IMR-90 (cell line): ENCODE measurements around the gene PACS1. TPM values are rescaled to one million over a fixed set of nuclear protein-coding genes. Genes with fewer than 3 reads are reported as not detected.

Experiments used
- ATAC-seq: fragments of 200-7000 bp; cut with Tn5 transposase; 2 replicates; pipeline ENCODE4 v1.9.1; 2020; ENCODE audit warnings: low read depth, mild to moderate bottlenecking, moderate library complexity
- BruUV-seq: library from RNA; stranded (reverse); fragments of 400-500 nt; replicated peaks from 2 replicates; lab custom pipeline; 2021; lab: Mats Ljungman, UMichigan
- CTCF ChIA-PET: fragments of 300-600 bp; formaldehyde crosslinking; extraction: SDS; loops from one replicate; lab custom pipeline; 2021; ENCODE audit warnings: antibody characterized with exemption; lab: Yijun Ruan, JAX
- POLR2A ChIA-PET: fragments of 300-600 bp; sonication (Branson Sonifier 250); formaldehyde crosslinking; loops from one replicate; lab custom pipeline; 2022; ENCODE audit warnings: antibody characterized with exemption; ENCODE audit not compliant: unreplicated experiment; lab: Charles Lee
- DNase-seq: peaks from one replicate; pipeline ENCODE4 v3.0.0; 2013
- H2AFZ ChIP-seq: replicated peaks from 2 replicates; pipeline ENCODE3; 2013; ENCODE audit warnings: low read length, mild to moderate bottlenecking; ENCODE audit not compliant: poor library complexity
- H2AK5ac ChIP-seq: 2 replicates; pipeline ENCODE4 v1.6.1; 2013; ENCODE audit warnings: low read depth, low read length, inconsistent platforms
- H2AK9ac ChIP-seq: replicated peaks from 2 replicates; pipeline ENCODE3; 2013; ENCODE audit warnings: mild to moderate bottlenecking, low read depth, low read length, moderate library complexity; ENCODE audit not compliant: poor library complexity
- H2BK120ac ChIP-seq: 2 replicates; pipeline ENCODE4 v1.6.1; 2013; ENCODE audit warnings: low read depth, low read length, inconsistent platforms
- H2BK15ac ChIP-seq: 3 replicates; pipeline ENCODE4 v1.6.1; 2013; ENCODE audit warnings: low read depth, low read length, inconsistent platforms
- H2BK20ac ChIP-seq: 2 replicates; pipeline ENCODE4 v1.6.1; 2013; ENCODE audit warnings: low read depth, mild to moderate bottlenecking, inconsistent platforms, low read length, moderate library complexity
- H2BK5ac ChIP-seq: 2 replicates; pipeline ENCODE4 v1.6.1; 2013; ENCODE audit warnings: mild to moderate bottlenecking, low read depth, low read length, inconsistent platforms; ENCODE audit not compliant: poor library complexity, severe bottlenecking
- H3K14ac ChIP-seq: replicated peaks from 2 replicates; pipeline ENCODE4 v1.6.1; 2013; ENCODE audit warnings: low read depth, low read length, inconsistent platforms
- H3K18ac ChIP-seq: 2 replicates; pipeline ENCODE4 v1.6.1; 2013; ENCODE audit warnings: low read depth, low read length, control low read depth
- H3K23ac ChIP-seq: 2 replicates; pipeline ENCODE4 v1.6.1; 2013; ENCODE audit warnings: low read depth, low read length, inconsistent platforms
- H3K27ac ChIP-seq: 2 replicates; pipeline ENCODE4 v1.5.1; 2013; ENCODE audit warnings: mild to moderate bottlenecking, control low read depth, low read length; ENCODE audit not compliant: insufficient read depth
- H3K27me3 ChIP-seq: 2 replicates; pipeline ENCODE4 v1.6.1; 2013; ENCODE audit warnings: low read length; ENCODE audit not compliant: control insufficient read depth, insufficient read depth
- H3K36me3 ChIP-seq: 2 replicates; pipeline ENCODE4 v1.6.1; 2013; ENCODE audit warnings: low read length, mixed read lengths; ENCODE audit not compliant: control insufficient read depth, insufficient read depth
- H3K4ac ChIP-seq: 2 replicates; pipeline ENCODE4 v1.6.1; 2013; ENCODE audit warnings: low read depth, low read length, inconsistent platforms
- H3K4me1 ChIP-seq: 2 replicates; pipeline ENCODE4 v1.6.1; 2013; ENCODE audit warnings: low read length, mixed read lengths; ENCODE audit not compliant: control insufficient read depth, insufficient read depth
- H3K4me2 ChIP-seq: 2 replicates; pipeline ENCODE4 v1.6.1; 2013; ENCODE audit warnings: low read depth, mild to moderate bottlenecking, control low read depth, low read length, moderate library complexity
- H3K4me3 ChIP-seq: 2 replicates; pipeline ENCODE4 v1.5.1; 2013; ENCODE audit warnings: low read depth, mild to moderate bottlenecking, control low read depth, low read length, moderate library complexity; ENCODE audit not compliant: insufficient read depth
- H3K56ac ChIP-seq: 2 replicates; pipeline ENCODE4 v1.6.1; 2013; ENCODE audit warnings: low read length, inconsistent platforms; ENCODE audit not compliant: insufficient read depth; ENCODE audit errors: extremely low read depth
- H3K79me1 ChIP-seq, 2 experiments: 2 replicates each; pipeline ENCODE4 v1.6.1; 2013; ENCODE audit warnings: low read length in 2 of 2, inconsistent platforms in 1 of 2, low read depth in 1 of 2
- H3K9ac ChIP-seq: 2 replicates; pipeline ENCODE4 v1.6.1; 2013; ENCODE audit warnings: low read depth, low read length, control low read depth
- H3K9me1 ChIP-seq: 2 replicates; pipeline ENCODE4 v1.6.1; 2013; ENCODE audit warnings: low read length, inconsistent platforms; ENCODE audit not compliant: insufficient read depth
- H3K9me3 ChIP-seq: 2 replicates; pipeline ENCODE4 v1.6.1; 2013; ENCODE audit warnings: low read length; ENCODE audit not compliant: control insufficient read depth, insufficient read depth
- H4K20me1 ChIP-seq: 2 replicates; pipeline ENCODE4 v1.6.1; 2013; ENCODE audit warnings: low read length, inconsistent platforms; ENCODE audit not compliant: insufficient read depth
- H4K5ac ChIP-seq: 2 replicates; pipeline ENCODE4 v1.6.1; 2013; ENCODE audit warnings: mild to moderate bottlenecking, low read depth, low read length, control low read depth
- H4K8ac ChIP-seq, 2 experiments: 2 replicates each; pipeline ENCODE4 v1.6.1; 2013; ENCODE audit warnings: low read depth in 2 of 2, low read length in 2 of 2, control low read depth in 1 of 2, inconsistent platforms in 1 of 2
- H4K91ac ChIP-seq: 2 replicates; pipeline ENCODE4 v1.6.1; 2013; ENCODE audit warnings: low read depth, low read length, inconsistent platforms; ENCODE audit not compliant: insufficient read depth
- BHLHE40 ChIP-seq: fragments of 150-350 bp; IDR thresholded peaks from 2 replicates; pipeline ENCODE4 v1.6.1; 2016; ENCODE audit warnings: mild to moderate bottlenecking, low read depth, low read length
- CEBPB ChIP-seq: IDR thresholded peaks from 2 replicates; pipeline ENCODE4 v1.6.1; 2012; ENCODE audit warnings: low read depth, low read length, improper control_type of control experiment
- MAFK ChIP-seq: IDR thresholded peaks from 2 replicates; pipeline ENCODE4 v1.6.1; 2012; ENCODE audit warnings: low read depth, low read length, improper control_type of control experiment
- MXI1 ChIP-seq: IDR thresholded peaks from 2 replicates; pipeline ENCODE4 v1.6.1; 2012; ENCODE audit warnings: low read depth, mild to moderate bottlenecking, low read length, moderate library complexity, borderline replicate concordance
- RAD21 ChIP-seq: IDR thresholded peaks from 2 replicates; pipeline ENCODE4 v1.6.1; 2012; ENCODE audit warnings: low read length, improper control_type of control experiment
- RCOR1 ChIP-seq: IDR thresholded peaks from 2 replicates; pipeline ENCODE4 v1.6.1; 2012; ENCODE audit warnings: mild to moderate bottlenecking, low read length, improper control_type of control experiment; ENCODE audit not compliant: insufficient replicate concordance
- RFX5 ChIP-seq: IDR thresholded peaks from 2 replicates; pipeline ENCODE4 v1.8.0; 2012; ENCODE audit warnings: low read depth, mild to moderate bottlenecking, low read length, moderate library complexity
- SMC3 ChIP-seq: fragments of 150-350 bp; IDR thresholded peaks from 2 replicates; pipeline ENCODE4 v1.6.1; 2016; ENCODE audit warnings: low read depth, mild to moderate bottlenecking, antibody characterized with exemption, low read length, moderate library complexity
- WGBS, 2 experiments: methylation state at CpG; one replicate each; pipeline versions ENCODE4 v1.1.5 to v1.1.7; 2013; ENCODE audit warnings: missing lambda C conversion rate in 2 of 2; ENCODE audit not compliant: insufficient read length in 1 of 2; ENCODE audit errors: extremely low coverage in 2 of 2; 5-methylcytosine and 5-hydroxymethylcytosine counted together
- dilution Hi-C: fragments of 300-500 bp; cut with HindIII; formaldehyde crosslinking; loops from one replicate; pipeline ENCODE4 v1.14.3; 2018; ENCODE audit warnings: low sequenced_read_pairs; ENCODE audit not compliant: unreplicated experiment
- in situ Hi-C: fragments of 300-500 bp; cut with MboI; formaldehyde crosslinking; loops from 3 replicates; pipeline ENCODE4 v1.14.3; 2019; ENCODE audit warnings: low sequenced_read_pairs, inconsistent platforms, mixed read lengths
- intact Hi-C: fragments of 100-400 bp; cut with micrococcal nuclease; formaldehyde crosslinking; loops from 2 replicates; pipeline ENCODE4 v1.10.0; 2022
- polyA plus RNA-seq, 3 experiments: library from polyadenylated mRNA; depleted of rRNA; stranded (reverse); fragments of >200 nt; gene quantifications; 2 replicates each; pipeline ENCODE4 v1.2.3, GENCODE V29; 2012; ENCODE audit warnings: low replicate concordance in 1 of 3
- total RNA-seq: library from RNA; depleted of rRNA; stranded (reverse); fragments of >200 nt; gene quantifications from 2 replicates; pipeline ENCODE4 v1.2.3, GENCODE V29; 2012
- TF ChIP-seq, protein P1 (sequence below): fragments of 150-350 bp; IDR thresholded peaks from 2 replicates; pipeline ENCODE4 v1.6.1; 2016; ENCODE audit warnings: low read depth, mild to moderate bottlenecking, low read length, moderate library complexity, borderline replicate concordance
- TF ChIP-seq, protein P2 (sequence below): fragments of 150-350 bp; IDR thresholded peaks from 2 replicates; pipeline ENCODE4 v1.6.1; 2017; ENCODE audit warnings: mild to moderate bottlenecking, antibody characterized with exemption, low read length, low read depth
- TF ChIP-seq, protein P3 (sequence below): conservative IDR thresholded peaks from 2 replicates; pipeline ENCODE4 v1.5.1; 2012; ENCODE audit warnings: mild to moderate bottlenecking, low read depth, low read length, improper control_type of control experiment

PACS1 gene
- total and polyA plus RNA-seq, 2 of the 4 experiments (the other 2 are of a cell fraction), result 7.3 to 32.0 TPM

DNA sequence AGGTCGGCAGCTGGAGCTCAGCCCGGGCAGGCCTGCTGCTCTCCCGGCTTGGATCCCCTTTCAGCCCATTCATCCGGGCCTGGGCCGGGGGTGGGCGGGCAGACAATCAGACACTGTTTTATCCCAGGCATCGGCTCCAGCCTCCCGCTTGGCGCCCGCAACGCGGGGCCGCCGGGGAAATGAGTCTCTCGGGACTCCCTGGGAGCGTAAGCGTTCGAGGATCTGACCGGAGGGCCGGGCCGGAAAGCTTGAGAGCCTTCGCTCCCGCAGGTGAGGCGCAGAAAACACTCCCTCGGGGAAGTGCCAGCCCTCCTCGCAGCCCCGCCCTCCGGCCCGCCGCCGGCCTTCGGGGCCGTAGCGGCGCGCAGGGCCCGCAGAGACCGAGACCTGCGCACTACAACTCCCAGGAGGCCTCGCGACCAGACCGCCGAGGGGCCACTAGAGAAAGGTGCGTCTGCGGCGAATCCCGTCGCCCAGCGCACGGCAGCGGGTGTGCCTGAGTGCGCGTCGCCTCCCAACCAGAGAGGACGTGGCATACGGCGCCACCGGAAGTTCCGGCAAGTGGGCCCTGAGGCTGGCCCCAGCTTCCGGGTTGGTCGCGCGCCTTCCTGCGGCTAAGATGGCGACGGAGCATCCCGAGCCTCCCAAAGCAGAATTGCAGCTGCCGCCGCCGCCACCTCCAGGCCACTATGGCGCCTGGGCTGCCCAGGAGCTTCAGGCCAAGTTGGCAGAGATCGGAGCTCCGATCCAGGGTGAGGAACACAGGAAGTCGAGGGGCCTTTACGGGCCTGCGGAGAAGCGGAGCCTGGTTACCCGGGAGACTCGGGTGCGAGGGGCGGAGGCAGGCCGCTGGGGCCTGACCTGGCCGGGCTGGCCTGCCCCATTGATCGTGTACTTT lies 18.1 kb upstream of the PACS1 start, which contains the start of gene SF3B2 (continued):
- TF ChIP-seq, protein P1, sequence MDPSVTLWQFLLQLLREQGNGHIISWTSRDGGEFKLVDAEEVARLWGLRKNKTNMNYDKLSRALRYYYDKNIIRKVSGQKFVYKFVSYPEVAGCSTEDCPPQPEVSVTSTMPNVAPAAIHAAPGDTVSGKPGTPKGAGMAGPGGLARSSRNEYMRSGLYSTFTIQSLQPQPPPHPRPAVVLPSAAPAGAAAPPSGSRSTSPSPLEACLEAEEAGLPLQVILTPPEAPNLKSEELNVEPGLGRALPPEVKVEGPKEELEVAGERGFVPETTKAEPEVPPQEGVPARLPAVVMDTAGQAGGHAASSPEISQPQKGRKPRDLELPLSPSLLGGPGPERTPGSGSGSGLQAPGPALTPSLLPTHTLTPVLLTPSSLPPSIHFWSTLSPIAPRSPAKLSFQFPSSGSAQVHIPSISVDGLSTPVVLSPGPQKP, result 0 out of 2 replicates have a peak, but pooled peaks have one; percentile 61
- no peak; the same call in 1 of the 2 replicates for TF ChIP-seq MAFK

DNA sequence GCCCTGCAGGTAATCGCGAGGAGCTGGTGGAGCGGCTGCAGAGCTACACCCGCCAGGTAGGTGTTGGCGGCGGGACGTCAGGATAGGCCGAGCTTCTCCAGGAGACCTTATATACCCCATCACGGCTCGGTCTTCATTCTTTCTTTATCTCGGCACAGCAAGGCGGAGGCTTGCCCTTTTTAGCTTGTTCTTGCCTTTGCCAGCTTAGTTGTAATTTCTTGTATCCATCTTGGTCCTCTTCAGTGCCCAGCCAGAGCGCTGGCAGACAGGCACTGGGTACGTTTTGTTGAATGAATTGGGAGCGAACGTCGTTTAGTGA lies 17.4 kb upstream of the PACS1 start:
- no TSS peak for BruUV-seq
- peak overlapping the region; percentile 95 for H2AFZ ChIP-seq
- in situ Hi-C loops, result no loop called here
- peak overlapping the region; percentile 76 for H2BK5ac ChIP-seq
- H3K9me1 ChIP-seq, result 0 out of 2 replicates have a peak, but pooled peaks cover 7% of the 10 kb centered on the region
- H2AK9ac ChIP-seq, result peak overlapping the region; percentile 99
- WGBS, 2 experiments, result 0% methylated on average over 2 of the region's 17 CpGs; no CpG with 5 or more reads in 1 of the 2 experiments
- peaks cover 13 to 47% of the 10 kb centered on the region in 2 experiments for H3K79me1 ChIP-seq
- H4K20me1 ChIP-seq, result peaks cover 14% of the 10 kb centered on the region; the same call in 1 of the 2 replicates
- no peak overlapping the region for H2BK20ac ChIP-seq
- H3K18ac ChIP-seq, result no peak overlapping the region
- H4K5ac ChIP-seq, result peak overlapping the region; percentile 82
- POLR2A ChIA-PET, result interaction anchor here (0.9 kb wide), 1 partner anchor 236 kb away, joined by 3 read pairs; the partner anchor contains the start of gene YIF1A
- H4K91ac ChIP-seq, result peak overlapping the region; percentile 86
- peaks cover 21% of the 10 kb centered on the region for H3K36me3 ChIP-seq
- peak overlapping the region; percentile 98 for H3K14ac ChIP-seq
- H2AK5ac ChIP-seq, result peak overlapping the region; percentile 95
- H3K27me3 ChIP-seq, result peaks cover 9% of the 10 kb centered on the region; the same call in 1 of the 2 replicates
- H3K56ac ChIP-seq, result peak overlapping the region; percentile 85
- no peaks in the 10 kb centered on the region for H3K9me3 ChIP-seq
- ATAC-seq (no peak), DNase-seq (no peak)
- H2BK120ac ChIP-seq, result no peak overlapping the region
- H3K9ac ChIP-seq, result peak overlapping the region; percentile 90
- peak overlapping the region; percentile 79 to 96 for H4K8ac ChIP-seq
- CTCF ChIA-PET, result interaction anchor here (1.1 to 2.1 kb wide), 2 partner anchors 16 to 30 kb away, joined by 4 to 11 read pairs; no protein-coding TSS in a partner anchor
- peak overlapping the region; percentile 94 for H3K4ac ChIP-seq
- no peak overlapping the region for H2BK15ac ChIP-seq
- dilution Hi-C loops, result no loop called here
- intact Hi-C loops, result no loop called here
- H3K4me1 ChIP-seq, result peaks cover 8% of the 10 kb centered on the region
- H3K4me2 ChIP-seq, result peak overlapping the region; percentile 92
- peak overlapping the region; percentile 87 for H3K27ac ChIP-seq
- H3K23ac ChIP-seq, result peak overlapping the region; percentile 99
- peak overlapping the region; percentile 86 for H3K4me3 ChIP-seq
- TF ChIP-seq BHLHE40 (no peak), RAD21 (no peak), RCOR1 (no peak), CEBPB (no peak), MXI1 (no peak), RFX5 (no peak), SMC3 (no peak)
- TF ChIP-seq, protein P2, sequence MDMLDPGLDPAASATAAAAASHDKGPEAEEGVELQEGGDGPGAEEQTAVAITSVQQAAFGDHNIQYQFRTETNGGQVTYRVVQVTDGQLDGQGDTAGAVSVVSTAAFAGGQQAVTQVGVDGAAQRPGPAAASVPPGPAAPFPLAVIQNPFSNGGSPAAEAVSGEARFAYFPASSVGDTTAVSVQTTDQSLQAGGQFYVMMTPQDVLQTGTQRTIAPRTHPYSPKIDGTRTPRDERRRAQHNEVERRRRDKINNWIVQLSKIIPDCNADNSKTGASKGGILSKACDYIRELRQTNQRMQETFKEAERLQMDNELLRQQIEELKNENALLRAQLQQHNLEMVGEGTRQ, result no peak
- TF ChIP-seq, protein P3, sequence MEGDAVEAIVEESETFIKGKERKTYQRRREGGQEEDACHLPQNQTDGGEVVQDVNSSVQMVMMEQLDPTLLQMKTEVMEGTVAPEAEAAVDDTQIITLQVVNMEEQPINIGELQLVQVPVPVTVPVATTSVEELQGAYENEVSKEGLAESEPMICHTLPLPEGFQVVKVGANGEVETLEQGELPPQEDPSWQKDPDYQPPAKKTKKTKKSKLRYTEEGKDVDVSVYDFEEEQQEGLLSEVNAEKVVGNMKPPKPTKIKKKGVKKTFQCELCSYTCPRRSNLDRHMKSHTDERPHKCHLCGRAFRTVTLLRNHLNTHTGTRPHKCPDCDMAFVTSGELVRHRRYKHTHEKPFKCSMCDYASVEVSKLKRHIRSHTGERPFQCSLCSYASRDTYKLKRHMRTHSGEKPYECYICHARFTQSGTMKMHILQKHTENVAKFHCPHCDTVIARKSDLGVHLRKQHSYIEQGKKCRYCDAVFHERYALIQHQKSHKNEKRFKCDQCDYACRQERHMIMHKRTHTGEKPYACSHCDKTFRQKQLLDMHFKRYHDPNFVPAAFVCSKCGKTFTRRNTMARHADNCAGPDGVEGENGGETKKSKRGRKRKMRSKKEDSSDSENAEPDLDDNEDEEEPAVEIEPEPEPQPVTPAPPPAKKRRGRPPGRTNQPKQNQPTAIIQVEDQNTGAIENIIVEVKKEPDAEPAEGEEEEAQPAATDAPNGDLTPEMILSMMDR, result no peak
